ENCODE measurements around the gene MTRF1.

MTRF1 gene

GRCh38 chr13:41196011-41196410, 67.4 kb downstream of the MTRF1 start:
- no peak overlapping the region for H2AFZ ChIP-seq (ENCODE audit: low read length)
- H3K4me2 ChIP-seq (ENCODE audit: low read length), result no peak overlapping the region

DNA sequence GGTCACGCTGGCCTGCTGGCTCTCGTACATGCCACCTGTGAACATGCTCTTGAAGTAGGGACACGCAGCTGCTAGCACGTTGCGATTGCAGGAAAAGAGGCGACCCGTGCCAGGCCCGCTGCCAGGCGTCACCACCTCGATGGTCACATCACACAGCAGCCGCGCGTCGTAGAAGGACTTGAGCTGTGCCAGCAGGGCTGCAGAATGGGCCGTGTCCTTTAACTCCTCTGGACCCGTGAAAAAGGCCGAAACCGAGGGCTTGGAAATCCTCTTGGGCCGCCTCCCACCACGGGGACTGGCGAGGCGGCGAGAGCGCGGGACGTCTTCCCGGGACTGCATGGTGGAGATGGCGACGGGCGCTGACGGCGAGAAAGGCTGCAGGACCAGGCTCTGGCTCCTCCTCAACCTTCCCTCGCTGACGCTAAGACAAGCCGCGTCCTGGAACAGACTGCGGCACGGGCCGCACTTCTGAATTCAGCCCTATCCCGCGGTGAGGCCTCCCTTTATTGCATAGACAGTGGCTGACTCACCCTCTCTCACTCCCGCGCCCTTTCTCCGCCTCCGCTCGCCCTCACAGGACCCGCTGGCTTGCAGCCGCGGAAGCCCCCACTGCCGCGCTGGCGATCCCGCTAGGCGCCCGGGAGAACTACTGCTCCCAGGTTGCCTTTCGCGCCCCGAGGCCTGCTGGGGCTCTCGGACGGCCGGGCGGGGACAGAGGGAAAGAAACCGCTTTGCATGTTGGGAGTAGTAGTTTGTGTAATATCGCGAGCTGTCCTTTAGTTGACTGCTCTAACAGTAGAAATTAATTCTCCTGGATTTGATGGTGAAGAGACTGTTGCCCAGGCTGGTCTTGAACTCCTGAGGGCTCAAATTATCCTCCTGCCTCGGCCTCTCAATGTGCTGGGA, 69.2 kb downstream of the MTRF1 start, which contains the start of gene KBTBD7:
TSS of gene KBTBD7 (minus strand) at position 651 of the 906 bp plus-strand sequence. CDS start at position 339, 312 bp downstream.
- Histone ChIP-seq H3K27ac (ENCODE audit: low read depth, low read length, poor library complexity, severe bottlenecking) (peak within 1 kb of the TSS; percentile 44), H3K4me3 (ENCODE audit: low read depth, low read length, poor library complexity, severe bottlenecking) (peak within 1 kb of the TSS; percentile 73), H3K27me3 (ENCODE audit: insufficient read depth, low read length) (no peaks in the 10 kb centered on the region), H2AFZ (ENCODE audit: low read length) (peak within 1 kb of the TSS; percentile 93; the same call in 1 of the 2 replicates), H4K20me1 (ENCODE audit: insufficient read depth, low read length) (no peaks in the 10 kb centered on the region), H3K79me2 (ENCODE audit: insufficient read depth, low read length) (no peaks in the 10 kb centered on the region), H3K4me2 (ENCODE audit: low read length) (peak within 1 kb of the TSS; percentile 74), H3K36me3 (ENCODE audit: insufficient read depth, low read length) (peaks cover 26% of the 10 kb centered on the region), H3K4me1 (ENCODE audit: insufficient read depth, low read length, severe bottlenecking) (peaks cover 21% of the 10 kb centered on the region), H3K9me2 (ENCODE audit: low read depth, low read length) (no peaks in the 10 kb centered on the region), H3K9me3 (ENCODE audit: low read length) (peaks cover 9% of the 10 kb centered on the region; the same call in 1 of the 2 replicates), H3F3A (ENCODE audit: insufficient read depth, low read length) (no peaks in the 10 kb centered on the region), H3K9ac (ENCODE audit: low read length) (peak within 1 kb of the TSS; percentile 73)
- TF ChIP-seq EZH2 (IDR thresholded peaks at IDR 0.05; ENCODE audit: borderline replicate concordance, low read length), result no peak
- TF ChIP-seq, protein P1, sequence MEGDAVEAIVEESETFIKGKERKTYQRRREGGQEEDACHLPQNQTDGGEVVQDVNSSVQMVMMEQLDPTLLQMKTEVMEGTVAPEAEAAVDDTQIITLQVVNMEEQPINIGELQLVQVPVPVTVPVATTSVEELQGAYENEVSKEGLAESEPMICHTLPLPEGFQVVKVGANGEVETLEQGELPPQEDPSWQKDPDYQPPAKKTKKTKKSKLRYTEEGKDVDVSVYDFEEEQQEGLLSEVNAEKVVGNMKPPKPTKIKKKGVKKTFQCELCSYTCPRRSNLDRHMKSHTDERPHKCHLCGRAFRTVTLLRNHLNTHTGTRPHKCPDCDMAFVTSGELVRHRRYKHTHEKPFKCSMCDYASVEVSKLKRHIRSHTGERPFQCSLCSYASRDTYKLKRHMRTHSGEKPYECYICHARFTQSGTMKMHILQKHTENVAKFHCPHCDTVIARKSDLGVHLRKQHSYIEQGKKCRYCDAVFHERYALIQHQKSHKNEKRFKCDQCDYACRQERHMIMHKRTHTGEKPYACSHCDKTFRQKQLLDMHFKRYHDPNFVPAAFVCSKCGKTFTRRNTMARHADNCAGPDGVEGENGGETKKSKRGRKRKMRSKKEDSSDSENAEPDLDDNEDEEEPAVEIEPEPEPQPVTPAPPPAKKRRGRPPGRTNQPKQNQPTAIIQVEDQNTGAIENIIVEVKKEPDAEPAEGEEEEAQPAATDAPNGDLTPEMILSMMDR (IDR thresholded peaks at IDR 0.05; ENCODE audit: low read length), result no peak

More at GRCh38 chr13:41196011-41196410, 67.4 kb downstream of the MTRF1 start:
- TF ChIP-seq, protein P1 (IDR thresholded peaks at IDR 0.05; ENCODE audit: low read length), result no peak
- no peak for TF ChIP-seq EZH2 (IDR thresholded peaks at IDR 0.05; ENCODE audit: borderline replicate concordance, low read length)
- H3K9me2 ChIP-seq (ENCODE audit: low read depth, low read length), result no peaks in the 10 kb centered on the region
- no peaks in the 10 kb centered on the region for H3K27me3 ChIP-seq (ENCODE audit: insufficient read depth, low read length)
- no peaks in the 10 kb centered on the region for H4K20me1 ChIP-seq (ENCODE audit: insufficient read depth, low read length)
- H3K9ac ChIP-seq (ENCODE audit: low read length), result no peak overlapping the region
- H3K9me3 ChIP-seq (ENCODE audit: low read length), result peaks cover 8% of the 10 kb centered on the region; the same call in 1 of the 2 replicates
- no peaks in the 10 kb centered on the region for H3F3A ChIP-seq (ENCODE audit: insufficient read depth, low read length)
- H3K36me3 ChIP-seq (ENCODE audit: insufficient read depth, low read length), result peaks cover 15% of the 10 kb centered on the region
- H3K27ac ChIP-seq (ENCODE audit: low read depth, low read length, poor library complexity, severe bottlenecking), result no peak overlapping the region
- no peaks in the 10 kb centered on the region for H3K79me2 ChIP-seq (ENCODE audit: insufficient read depth, low read length)
- H3K4me3 ChIP-seq (ENCODE audit: low read depth, low read length, poor library complexity, severe bottlenecking), result no peak overlapping the region
- peaks cover 32% of the 10 kb centered on the region for H3K4me1 ChIP-seq (ENCODE audit: insufficient read depth, low read length, severe bottlenecking)

- Histone ChIP-seq H3K9me3 (ENCODE audit: low read length) (peaks cover 9% of the 10 kb centered on the region; the same call in 1 of the 2 replicates), H3K79me2 (ENCODE audit: insufficient read depth, low read length) (no peaks in the 10 kb centered on the region), H3K27me3 (ENCODE audit: insufficient read depth, low read length) (no peaks in the 10 kb centered on the region), H3K4me3 (ENCODE audit: low read depth, low read length, poor library complexity, severe bottlenecking) (peak overlapping the region; percentile 73), H3K27ac (ENCODE audit: low read depth, low read length, poor library complexity, severe bottlenecking) (no peak overlapping the region), H3K9me2 (ENCODE audit: low read depth, low read length) (no peaks in the 10 kb centered on the region), H3K36me3 (ENCODE audit: insufficient read depth, low read length) (peaks cover 26% of the 10 kb centered on the region), H3F3A (ENCODE audit: insufficient read depth, low read length) (no peaks in the 10 kb centered on the region), H3K9ac (ENCODE audit: low read length) (no peak overlapping the region), H3K4me1 (ENCODE audit: insufficient read depth, low read length, severe bottlenecking) (peaks cover 14% of the 10 kb centered on the region), H2AFZ (ENCODE audit: low read length) (no peak overlapping the region), H4K20me1 (ENCODE audit: insufficient read depth, low read length) (no peaks in the 10 kb centered on the region), H3K4me2 (ENCODE audit: low read length) (peak overlapping the region; percentile 74; the same call in 1 of the 2 replicates)
- no peak for TF ChIP-seq EZH2 (IDR thresholded peaks at IDR 0.05; ENCODE audit: borderline replicate concordance, low read length)
- TF ChIP-seq, protein P1 (IDR thresholded peaks at IDR 0.05; ENCODE audit: low read length), result no peak
Measured at GRCh38 chr13:41193469-41193868, 69.9 kb downstream of the MTRF1 start.

All from OCI-LY1 (cell line).